H1 (cell line): ENCODE measurements around the gene IL36G. TPM values are rescaled to one million over a fixed set of nuclear protein-coding genes. Genes with fewer than 3 reads are reported as not detected.

Experiments used
- CTCF ChIA-PET: fragments of 300-600 bp; sonication (Branson Sonifier 250); formaldehyde crosslinking; loops from one replicate; lab custom pipeline; 2021; ENCODE audit not compliant: partially characterized antibody; lab: Charles Lee
- POLR2A ChIA-PET: fragments of 300-600 bp; sonication (Branson Sonifier 250); formaldehyde crosslinking; loops from one replicate; lab custom pipeline; 2021; ENCODE audit warnings: inconsistent platforms; ENCODE audit not compliant: partially characterized antibody; lab: Charles Lee
- DNase-seq, 2 experiments: peaks; one replicate each; pipeline versions ENCODE4 v3.0.0 to v3.0.0-alpha.2; 2010 to 2022; ENCODE audit warnings: low spot score in 2 of 2, low read depth in 1 of 2, mixed read lengths in 1 of 2
- FAIRE-seq: peaks from 2 replicates; lab custom pipeline; 2011; peaks lifted over from hg19 to GRCh38; lab: Jason Lieb, UNC
- H2AFZ ChIP-seq: 2 replicates; pipeline ENCODE4 v1.8.1; 2012; ENCODE audit warnings: low read length, inconsistent platforms
- H2AK5ac ChIP-seq: 2 replicates; pipeline ENCODE4 v1.6.1; 2013; ENCODE audit warnings: low read depth, low read length
- H2BK120ac ChIP-seq: replicated peaks from 2 replicates; pipeline ENCODE3; 2013; ENCODE audit warnings: low read depth, low read length, inconsistent platforms
- H2BK12ac ChIP-seq: 2 replicates; pipeline ENCODE4 v1.6.1; 2013; ENCODE audit warnings: low read depth, low read length
- H2BK15ac ChIP-seq: 2 replicates; pipeline ENCODE4 v1.6.1; 2013; ENCODE audit warnings: low read length
- H2BK20ac ChIP-seq: 2 replicates; pipeline ENCODE4 v1.6.1; 2013; ENCODE audit warnings: low read length
- H2BK5ac ChIP-seq: 2 replicates; pipeline ENCODE4 v1.6.1; 2013; ENCODE audit warnings: low read depth, low read length
- H3K14ac ChIP-seq: 2 replicates; pipeline ENCODE4 v1.6.1; 2013; ENCODE audit warnings: inconsistent platforms; ENCODE audit not compliant: insufficient read length
- H3K18ac ChIP-seq: 2 replicates; pipeline ENCODE4 v1.6.1; 2013; ENCODE audit warnings: low read length; ENCODE audit errors: extremely low read depth
- H3K23ac ChIP-seq: 2 replicates; pipeline ENCODE4 v1.6.1; 2013; ENCODE audit warnings: inconsistent platforms; ENCODE audit not compliant: insufficient read length
- H3K23me2 ChIP-seq: 2 replicates; pipeline ENCODE4 v1.6.1; 2013; ENCODE audit warnings: low read depth, low read length
- H3K27ac ChIP-seq: 2 replicates; pipeline ENCODE4 v1.6.1; 2011; ENCODE audit warnings: low read depth, low read length, inconsistent platforms
- H3K27me3 ChIP-seq, 4 experiments: replicated peaks in 1 of 4; 1 replicate in 1 of 4; 2 replicates in 3 of 4; pipeline versions ENCODE4 v1.6.1 to v1.8.1; 2011 to 2013; ENCODE audit warnings: low read length in 3 of 4, mild to moderate bottlenecking in 3 of 4, inconsistent platforms in 2 of 4, mixed read lengths in 2 of 4, moderate library complexity in 1 of 4; ENCODE audit not compliant: control insufficient read depth in 3 of 4, insufficient read depth in 3 of 4; ENCODE audit errors: extremely low read depth in 1 of 4
- H3K36me3 ChIP-seq, 4 experiments: 2 replicates each; pipeline versions ENCODE4 v1.6.1 to v1.8.1; 2011 to 2013; ENCODE audit warnings: mild to moderate bottlenecking in 4 of 4, low read length in 3 of 4, moderate library complexity in 2 of 4, control low read depth in 1 of 4, inconsistent platforms in 1 of 4; ENCODE audit not compliant: insufficient read depth in 4 of 4, control insufficient read depth in 2 of 4
- H3K4ac ChIP-seq: replicated peaks from 2 replicates; pipeline ENCODE3; 2013; ENCODE audit warnings: low read length, low read depth, mixed read lengths, inconsistent platforms; ENCODE audit not compliant: insufficient read length
- H3K4me1 ChIP-seq, 4 experiments: replicated peaks in 1 of 4; 1 replicate in 1 of 4; 2 replicates in 3 of 4; pipeline versions ENCODE4 v1.6.1 to v1.8.1; 2011 to 2013; ENCODE audit warnings: low read length in 3 of 4, inconsistent platforms in 2 of 4, mixed read lengths in 1 of 4; ENCODE audit not compliant: insufficient read depth in 4 of 4, control insufficient read depth in 3 of 4
- H3K4me2 ChIP-seq, 2 experiments: 2 replicates each; pipeline versions ENCODE4 v1.6.1 to v1.8.1; 2011 to 2013; ENCODE audit warnings: low read depth in 2 of 2, low read length in 2 of 2, control low read depth in 1 of 2, inconsistent platforms in 1 of 2, mild to moderate bottlenecking in 1 of 2; ENCODE audit not compliant: insufficient read depth in 1 of 2
- H3K4me3 ChIP-seq, 4 experiments: fragments of 200-600, 300-600 bp in 1 of 4; sonication (generic), shearing (Covaris generic), sonication (Bioruptor Twin) in 1 of 4; 2 replicates each; pipeline versions ENCODE4 v1.5.1 to v1.8.1; 2011 to 2016; ENCODE audit warnings: low read length in 4 of 4, low read depth in 3 of 4, control low read depth in 2 of 4, inconsistent platforms in 2 of 4, mild to moderate bottlenecking in 2 of 4, mixed read lengths in 1 of 4, moderate library complexity in 1 of 4; ENCODE audit not compliant: insufficient read depth in 2 of 4; ENCODE audit errors: extremely low read depth in 1 of 4
- H3K56ac ChIP-seq: replicated peaks from 2 replicates; pipeline ENCODE3; 2013; ENCODE audit warnings: low read depth, mild to moderate bottlenecking, mixed read lengths, low read length, inconsistent platforms; ENCODE audit not compliant: insufficient read length
- H3K79me1 ChIP-seq: 2 replicates; pipeline ENCODE4 v1.6.1; 2013; ENCODE audit warnings: low read depth, low read length, control low read depth
- H3K79me2 ChIP-seq, 2 experiments: 2 replicates each; pipeline versions ENCODE4 v1.6.1 to v1.8.1; 2012 to 2013; ENCODE audit warnings: low read length in 2 of 2, mild to moderate bottlenecking in 2 of 2, inconsistent platforms in 1 of 2; ENCODE audit not compliant: insufficient read depth in 2 of 2, control insufficient read depth in 1 of 2
- H3K9ac ChIP-seq, 4 experiments: replicated peaks in 1 of 4; 1 replicate in 1 of 4; 2 replicates in 3 of 4; pipeline versions ENCODE4 v1.6.1 to v1.8.1; 2011 to 2013; ENCODE audit warnings: low read depth in 3 of 4, low read length in 3 of 4, control low read depth in 2 of 4, mild to moderate bottlenecking in 2 of 4, moderate library complexity in 2 of 4, inconsistent platforms in 1 of 4; ENCODE audit errors: extremely low read depth in 1 of 4
- H3K9me3 ChIP-seq, 2 experiments: 2 replicates each; pipeline versions ENCODE4 v1.6.1 to v1.8.1; 2012 to 2013; ENCODE audit warnings: mild to moderate bottlenecking in 2 of 2, moderate library complexity in 2 of 2, control low read depth in 1 of 2, inconsistent platforms in 1 of 2, low read depth in 1 of 2, low read length in 1 of 2, mixed read lengths in 1 of 2; ENCODE audit not compliant: insufficient read depth in 2 of 2
- H4K20me1 ChIP-seq, 2 experiments: replicated peaks in 1 of 2; 2 replicates each; pipeline versions ENCODE3 to v1.8.1; 2011 to 2013; ENCODE audit warnings: inconsistent platforms in 2 of 2, low read length in 2 of 2, mild to moderate bottlenecking in 1 of 2; ENCODE audit not compliant: insufficient read depth in 2 of 2, control insufficient read depth in 1 of 2
- H4K5ac ChIP-seq: 2 replicates; pipeline ENCODE4 v1.6.1; 2013; ENCODE audit warnings: low read length, low read depth, mixed read lengths, inconsistent platforms; ENCODE audit not compliant: insufficient read length
- H4K8ac ChIP-seq: 2 replicates; pipeline ENCODE4 v1.8.0; 2013; ENCODE audit warnings: mild to moderate bottlenecking, moderate library complexity, low read length, inconsistent platforms; ENCODE audit not compliant: insufficient read depth; ENCODE audit errors: extremely low read depth
- H4K91ac ChIP-seq: replicated peaks from 2 replicates; pipeline ENCODE3; 2013; ENCODE audit warnings: low read length, mixed read lengths, inconsistent platforms; ENCODE audit not compliant: insufficient read length
- BRCA1 ChIP-seq: IDR thresholded peaks from 2 replicates; pipeline ENCODE4 v1.6.1; 2012; ENCODE audit warnings: low read depth, low read length, improper control_type of control experiment
- EZH2 ChIP-seq: fragments of 200-600 bp; sonication (generic); IDR thresholded peaks from 2 replicates; pipeline ENCODE4 v1.7.1; 2012; ENCODE audit warnings: low read depth, mild to moderate bottlenecking, moderate library complexity, low read length, inconsistent platforms; ENCODE audit not compliant: severe bottlenecking
- HDAC6 ChIP-seq: IDR thresholded peaks from one replicate; pipeline ENCODE4 v1.7.1; 2012; ENCODE audit warnings: low read depth, mild to moderate bottlenecking, inconsistent platforms, low read length, moderate library complexity
- POU5F1 ChIP-seq: IDR thresholded peaks from 2 replicates; pipeline ENCODE4 v1.6.1; 2011; ENCODE audit warnings: low read depth, mild to moderate bottlenecking, low read length, moderate library complexity
- RFX5 ChIP-seq: IDR thresholded peaks from 2 replicates; pipeline ENCODE4 v1.6.1; 2011; ENCODE audit warnings: low read depth, low read length, improper control_type of control experiment, borderline replicate concordance
- SRF ChIP-seq: IDR thresholded peaks from 2 replicates; pipeline ENCODE4 v1.6.1; 2011; ENCODE audit warnings: mild to moderate bottlenecking, low read depth, low read length, moderate library complexity
- WGBS, 2 experiments: shearing (Covaris generic) in 1 of 2; methylation state at CpG; one replicate each; pipeline versions ENCODE4 v1.1.6 to v1.1.7; 2013 to 2015; ENCODE audit warnings: low lambda C conversion rate in 2 of 2, mixed read lengths in 2 of 2, inconsistent platforms in 1 of 2, low coverage in 1 of 2, missing lambda C conversion rate in 1 of 2; ENCODE audit not compliant: insufficient replicate concordance in 2 of 2, insufficient coverage in 1 of 2, insufficient read length in 1 of 2; ENCODE audit errors: extremely low coverage in 1 of 2, missing lambda C conversion rate in 1 of 2; 5-methylcytosine and 5-hydroxymethylcytosine counted together
- polyA plus RNA-seq, 7 experiments: library from polyadenylated mRNA; depleted of rRNA in 3 of 7; stranded (reverse) in 5 of 7; unstranded in 2 of 7; fragments of >200 nt in 5 of 7; fragments of 200-250 nt in 2 of 7; gene quantifications; 1 replicate in 5 of 7; 2 replicates in 1 of 7; 4 replicates in 1 of 7; pipeline versions ENCODE4 v1.2.1 to v1.2.3, GENCODE V29; 2011 to 2013; ENCODE audit warnings: missing spikeins in 2 of 7, mixed read lengths in 2 of 7
- total RNA-seq: library from RNA; stranded (reverse); fragmentation: NEBNext Ultra II Directional; extraction: Animal tissue kit (Norgen Biotek cat#: 25700); gene quantifications from 2 replicates; pipeline ENCODE4 v1.2.1, GENCODE V29; 2021

Gene IL36G
- total and polyA plus RNA-seq, 2 of the 8 experiments (the other 6 are each of a cell fraction or from before 2014, with no cell fraction given): 0.39 TPM; not detected in 1

GRCh38 chr2:113015655-113016054, 37.8 kb downstream of the IL36G start:
- Histone ChIP-seq H3K36me3 (no peaks in the 10 kb centered on the region), H3K56ac (no peak overlapping the region), H2BK15ac (no peak overlapping the region), H2BK12ac (no peak overlapping the region), H3K23ac (no peak overlapping the region), H3K18ac (no peak overlapping the region), H3K9ac (no peak overlapping the region), H3K4me1 (no peaks in the 10 kb centered on the region), H3K27ac (no peak overlapping the region), H3K4me2 (no peak overlapping the region), H2BK20ac (no peak overlapping the region), H4K91ac (no peak overlapping the region), H3K9me3 (peaks cover 0 to 4% of the 10 kb centered on the region in 2 experiments; a peak in 1 of 4 replicates), H2BK120ac (no peak overlapping the region), H3K23me2 (no peaks in the 10 kb centered on the region), H3K79me1 (no peaks in the 10 kb centered on the region), H4K20me1 (no peaks in the 10 kb centered on the region), H3K4me3 (no peak overlapping the region), H2AK5ac (no peak overlapping the region), H4K8ac (no peak overlapping the region), H3K14ac (no peak overlapping the region), H4K5ac (no peak overlapping the region), H3K27me3 (no peaks in the 10 kb centered on the region), H3K79me2 (no peaks in the 10 kb centered on the region), H3K4ac (no peak overlapping the region), H2BK5ac (no peak overlapping the region), H2AFZ (no peak overlapping the region)
- FAIRE-seq: no peak
- TF ChIP-seq SRF (no peak), RFX5 (no peak), HDAC6 (no peak), POU5F1 (no peak), BRCA1 (no peak), EZH2 (no peak)
- POLR2A ChIA-PET: no interaction called here
- 87% methylated on average over 2 of the region's 2 CpGs; no CpG with 5 or more reads in 1 of the 2 experiments for WGBS, 2 experiments
- CTCF ChIA-PET: no interaction called here
- no peak for DNase-seq
